HepG2 (cell line): ENCODE measurements around the gene CSNK1D. TPM values are rescaled to one million over a fixed set of nuclear protein-coding genes. Genes with fewer than 3 reads are reported as not detected.
A peak's percentile ranks its signal among the peaks of the same experiment; 100 is the strongest.

Experiments used
- CBX1 ChIP-seq: IDR thresholded peaks from one replicate; pipeline ENCODE4 v1.6.1; 2016; ENCODE audit warnings: antibody characterized with exemption, low read depth
- DPF2 ChIP-seq: sonication (generic); formaldehyde crosslinking; IDR thresholded peaks from 2 replicates; pipeline ENCODE4 v1.4.0; 2020; ENCODE audit warnings: mild to moderate bottlenecking, low read depth, missing genetic modification reagents, borderline replicate concordance
- ETV5 ChIP-seq: IDR thresholded peaks from 2 replicates; pipeline ENCODE4 v1.6.1; 2018; ENCODE audit warnings: missing biosample characterization, missing genetic modification reagents, inconsistent platforms, borderline replicate concordance
- KIAA2018 ChIP-seq: sonication (generic); formaldehyde crosslinking; IDR thresholded peaks from 2 replicates; pipeline ENCODE4 v1.5.0; 2020; ENCODE audit warnings: mild to moderate bottlenecking, missing genetic modification reagents, borderline replicate concordance
- KLF12 ChIP-seq: sonication (generic); formaldehyde crosslinking; IDR thresholded peaks from 2 replicates; pipeline ENCODE4 v1.4.0; 2020; ENCODE audit warnings: missing genetic modification reagents, borderline replicate concordance
- NR2F6 ChIP-seq, 2 experiments: IDR thresholded peaks; 2 replicates each; pipeline ENCODE4 v1.6.1; 2016; ENCODE audit warnings: antibody characterized with exemption in 1 of 2, mild to moderate bottlenecking in 1 of 2
- SOX5 ChIP-seq: IDR thresholded peaks from 2 replicates; pipeline ENCODE4 v1.6.1; 2016; ENCODE audit warnings: borderline replicate concordance
- TOPORS ChIP-seq: sonication (generic); formaldehyde crosslinking; IDR thresholded peaks from 2 replicates; pipeline ENCODE4 v1.8.0; 2023; ENCODE audit warnings: mild to moderate bottlenecking, missing genetic modification reagents
- TRIM24 ChIP-seq: sonication (generic); formaldehyde crosslinking; IDR thresholded peaks from 2 replicates; pipeline ENCODE4 v1.8.0; 2022; ENCODE audit warnings: mild to moderate bottlenecking, missing genetic modification reagents
- YEATS4 ChIP-seq: sonication (generic); formaldehyde crosslinking; IDR thresholded peaks from 2 replicates; pipeline ENCODE4 v1.4.0; 2020; ENCODE audit warnings: missing genetic modification reagents, borderline replicate concordance
- ZFAT ChIP-seq: sonication (generic); formaldehyde crosslinking; conservative IDR thresholded peaks from 2 replicates; pipeline ENCODE4 v1.8.1; 2023; ENCODE audit warnings: missing genetic modification reagents, inconsistent platforms
- ZNF20 ChIP-seq: sonication (generic); formaldehyde crosslinking; IDR thresholded peaks from 2 replicates; pipeline ENCODE4 v1.4.0; 2020; ENCODE audit warnings: mild to moderate bottlenecking, moderate library complexity, missing genetic modification reagents
- ZNF770 ChIP-seq: sonication (generic); formaldehyde crosslinking; IDR thresholded peaks from 2 replicates; pipeline ENCODE4 v1.5.0; 2020; ENCODE audit warnings: mild to moderate bottlenecking, missing genetic modification reagents
- ZNF780A ChIP-seq: sonication (generic); formaldehyde crosslinking; IDR thresholded peaks from 2 replicates; pipeline ENCODE4 v1.8.0; 2022; ENCODE audit warnings: mild to moderate bottlenecking, missing genetic modification reagents, moderate library complexity
- ZXDC ChIP-seq: sonication (generic); formaldehyde crosslinking; IDR thresholded peaks from 2 replicates; pipeline ENCODE4 v1.5.0; 2020; ENCODE audit warnings: mild to moderate bottlenecking, missing genetic modification reagents
- polyA plus RNA-seq, 8 experiments: library from polyadenylated mRNA; depleted of rRNA in 3 of 8; stranded (reverse) in 7 of 8; unstranded in 1 of 8; fragments of >200 nt; fragmentation: Illumina TruSeq in 4 of 8; extraction: Trizol in 4 of 8; gene quantifications; 2 replicates each; pipeline versions ENCODE4 v1.2.1 to v1.2.3, GENCODE V29; 2011 to 2016; ENCODE audit warnings: low read depth in 4 of 8, missing spikeins in 1 of 8, mixed read lengths in 1 of 8; ENCODE audit not compliant: insufficient read depth in 1 of 8
- total RNA-seq, 5 experiments: library from RNA; depleted of rRNA; stranded (reverse); fragments of >200 nt; fragmentation: Illumina TruSeq; extraction: Trizol; gene quantifications; 2 replicates each; pipeline ENCODE4 v1.2.3, GENCODE V29; 2016; ENCODE audit warnings: low read depth in 1 of 5

CSNK1D gene
- total and polyA plus RNA-seq, 2 of the 13 experiments (the other 11 are each of a cell fraction or from before 2014, with no cell fraction given) = 31.5 to 128 TPM

- TF ChIP-seq KIAA2018 (no peak; the same call in 1 of the 2 replicates), ZXDC (peak; percentile 87; the same call in 1 of the 2 replicates), DPF2 (no peak), ZNF780A (CRISPR knock-in tag) (no peak), NR2F6 (IDR thresholded peaks at IDR 0.05) (no peak), NR2F6 (CRISPR knock-in tag; IDR thresholded peaks at IDR 0.05) (peak; percentile 53), ZNF770 (CRISPR knock-in tag) (peak; percentile 81; the same call in 1 of the 2 replicates), ZFAT (CRISPR knock-in tag) (no peak), KLF12 (CRISPR knock-in tag) (no peak), TRIM24 (CRISPR knock-in tag) (no peak), ZNF20 (no peak), TOPORS (CRISPR knock-in tag) (peak; percentile 80; the same call in 1 of the 2 replicates), SOX5 (CRISPR knock-in tag) (0 out of 2 replicates have a peak, but pooled peaks have one; percentile 12), ETV5 (peak; percentile 55; the same call in 1 of the 2 replicates), YEATS4 (CRISPR knock-in tag) (peak; percentile 99), CBX1 (peak; percentile 87)
Measured at GRCh38 chr17:82212331-82213250, 60.9 kb downstream of the CSNK1D start, which contains the start of gene CCDC57 (continued).
